MM.1S (cell line): ENCODE results near the gene ANKMY2.

ENCODE experiments used
- DNase-seq: peaks from one replicate; pipeline ENCODE4 v3.0.0-alpha.2; 2015
- H2AFZ ChIP-seq: fragments of 300-600 bp; sonication (generic); 2 replicates; pipeline ENCODE4 v1.6.0; 2016; ENCODE audit warnings: antibody characterized with exemption, low read length
- H3F3A ChIP-seq: fragments of 300-600 bp; sonication (generic); 2 replicates; pipeline ENCODE4 v1.6.1; 2016; ENCODE audit warnings: mild to moderate bottlenecking, antibody characterized with exemption, low read length, moderate library complexity, mixed read lengths; ENCODE audit not compliant: insufficient read depth
- H3K27ac ChIP-seq: fragments of 300-600 bp; sonication (generic); 2 replicates; pipeline ENCODE4 v1.5.1; 2016; ENCODE audit warnings: mild to moderate bottlenecking, low read length
- H3K27me3 ChIP-seq: fragments of 300-600 bp; sonication (generic); replicated peaks from 2 replicates; pipeline ENCODE4 v1.6.0; 2016; ENCODE audit warnings: low read length; ENCODE audit not compliant: insufficient read depth
- H3K36me3 ChIP-seq: fragments of 300-600 bp; sonication (generic); replicated peaks from 2 replicates; pipeline ENCODE4 v1.6.1; 2016; ENCODE audit warnings: mild to moderate bottlenecking, low read length, mixed read lengths; ENCODE audit not compliant: insufficient read depth
- H3K4me1 ChIP-seq: fragments of 300-600 bp; sonication (generic); 2 replicates; pipeline ENCODE4 v1.6.1; 2016; ENCODE audit warnings: low read length, mixed read lengths
- H3K4me2 ChIP-seq: fragments of 300-600 bp; sonication (generic); 2 replicates; pipeline ENCODE4 v1.6.0; 2016; ENCODE audit warnings: low read depth, low read length
- H3K4me3 ChIP-seq: fragments of 300-600 bp; sonication (generic); 2 replicates; pipeline ENCODE4 v1.5.1; 2016; ENCODE audit warnings: low read length, mixed read lengths
- H3K79me2 ChIP-seq: fragments of 300-600 bp; sonication (generic); 2 replicates; pipeline ENCODE4 v1.6.1; 2016; ENCODE audit warnings: mixed run types, low read length, mixed read lengths
- H3K9ac ChIP-seq: fragments of 300-600 bp; sonication (generic); 2 replicates; pipeline ENCODE4 v1.6.1; 2016; ENCODE audit warnings: low read length, mixed read lengths
- H3K9me2 ChIP-seq: fragments of 300-600 bp; sonication (generic); replicated peaks from 2 replicates; pipeline ENCODE4 v1.6.1; 2016; ENCODE audit warnings: mild to moderate bottlenecking, low read length, mixed read lengths; ENCODE audit not compliant: insufficient read depth
- H3K9me3 ChIP-seq: fragments of 300-600 bp; sonication (generic); replicated peaks from 2 replicates; pipeline ENCODE4 v1.6.1; 2016; ENCODE audit warnings: mild to moderate bottlenecking, low read length, mixed read lengths; ENCODE audit not compliant: insufficient read depth
- H4K20me1 ChIP-seq: fragments of 300-600 bp; sonication (generic); 2 replicates; pipeline ENCODE4 v1.6.1; 2016; ENCODE audit warnings: mild to moderate bottlenecking, low read length, moderate library complexity, mixed read lengths; ENCODE audit not compliant: insufficient read depth
- EZH2 ChIP-seq: fragments of 300-600 bp; sonication (generic); optimal IDR thresholded peaks from 2 replicates; pipeline ENCODE3; 2017; ENCODE audit warnings: low read depth, mild to moderate bottlenecking, antibody characterized with exemption, low read length, mixed read lengths
- EZH2phosphoT487 ChIP-seq: fragments of 300-600 bp; sonication (generic); IDR thresholded peaks from 2 replicates; pipeline ENCODE4 v1.6.1; 2018; ENCODE audit warnings: antibody characterized with exemption, low read length
- TF ChIP-seq, protein P1 (sequence below): fragments of 300-600 bp; sonication (generic); IDR thresholded peaks from 2 replicates; pipeline ENCODE4 v1.5.1; 2016; ENCODE audit warnings: antibody characterized with exemption, low read length, mixed read lengths

The ANKMY2 gene

DNA sequence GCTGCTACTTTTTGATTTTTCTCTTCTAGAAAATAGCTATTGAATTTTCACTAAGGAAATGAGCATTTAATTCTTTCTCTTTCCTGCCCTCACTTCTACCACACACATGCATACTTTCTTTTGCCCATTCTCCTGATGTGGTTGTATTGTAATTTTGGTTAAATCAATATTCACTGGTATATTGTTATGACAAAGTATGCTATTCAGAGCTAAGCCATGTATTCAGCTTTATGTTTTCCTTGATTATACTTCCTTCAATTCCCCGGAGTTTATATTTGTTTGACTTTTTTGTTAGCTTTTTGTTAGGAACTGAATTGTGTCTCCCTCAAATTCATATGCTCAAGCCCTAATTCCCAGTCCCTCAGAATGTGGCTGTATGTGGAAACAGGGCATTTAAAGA, 94.9 kb downstream of the ANKMY2 start:
- DNase-seq: no peak
- no peaks in the 10 kb centered on the region for H3K27me3 ChIP-seq
- H3K9me3 ChIP-seq: no peaks in the 10 kb centered on the region
- no peaks in the 10 kb centered on the region for H3K4me1 ChIP-seq
- H3K27ac ChIP-seq: no peak overlapping the region
- no peak overlapping the region for H3K9ac ChIP-seq
- TF ChIP-seq, protein P1, sequence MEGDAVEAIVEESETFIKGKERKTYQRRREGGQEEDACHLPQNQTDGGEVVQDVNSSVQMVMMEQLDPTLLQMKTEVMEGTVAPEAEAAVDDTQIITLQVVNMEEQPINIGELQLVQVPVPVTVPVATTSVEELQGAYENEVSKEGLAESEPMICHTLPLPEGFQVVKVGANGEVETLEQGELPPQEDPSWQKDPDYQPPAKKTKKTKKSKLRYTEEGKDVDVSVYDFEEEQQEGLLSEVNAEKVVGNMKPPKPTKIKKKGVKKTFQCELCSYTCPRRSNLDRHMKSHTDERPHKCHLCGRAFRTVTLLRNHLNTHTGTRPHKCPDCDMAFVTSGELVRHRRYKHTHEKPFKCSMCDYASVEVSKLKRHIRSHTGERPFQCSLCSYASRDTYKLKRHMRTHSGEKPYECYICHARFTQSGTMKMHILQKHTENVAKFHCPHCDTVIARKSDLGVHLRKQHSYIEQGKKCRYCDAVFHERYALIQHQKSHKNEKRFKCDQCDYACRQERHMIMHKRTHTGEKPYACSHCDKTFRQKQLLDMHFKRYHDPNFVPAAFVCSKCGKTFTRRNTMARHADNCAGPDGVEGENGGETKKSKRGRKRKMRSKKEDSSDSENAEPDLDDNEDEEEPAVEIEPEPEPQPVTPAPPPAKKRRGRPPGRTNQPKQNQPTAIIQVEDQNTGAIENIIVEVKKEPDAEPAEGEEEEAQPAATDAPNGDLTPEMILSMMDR: no peak
- TF ChIP-seq EZH2phosphoT487 (no peak), EZH2 (no peak)
- no peaks in the 10 kb centered on the region for H4K20me1 ChIP-seq
- no peak overlapping the region for H3K4me2 ChIP-seq
- H3F3A ChIP-seq: no peaks in the 10 kb centered on the region
- no peaks in the 10 kb centered on the region for H3K79me2 ChIP-seq
- H2AFZ ChIP-seq: no peak overlapping the region
- H3K9me2 ChIP-seq: no peaks in the 10 kb centered on the region
- H3K36me3 ChIP-seq: no peaks in the 10 kb centered on the region
- H3K4me3 ChIP-seq: no peak overlapping the region
